Bronchial epithelial cell (primary cell): ENCODE data around the gene TRIM56. TPM values are rescaled to one million over a fixed set of nuclear protein-coding genes. Genes with fewer than 3 reads are reported as not detected.

Source experiments
- DNase-seq: peaks from one replicate; pipeline ENCODE4 v3.0.0-alpha.2; 2010; ENCODE audit warnings: low read depth
- FAIRE-seq: peaks from 2 replicates; lab custom pipeline; 2011; peaks lifted over from hg19 to GRCh38; lab: Jason Lieb, UNC
- H3K27me3 ChIP-seq: 2 replicates; pipeline ENCODE4 v1.5.1; 2011; ENCODE audit warnings: low read length; ENCODE audit not compliant: control insufficient read depth, insufficient read depth
- H3K36me3 ChIP-seq: 2 replicates; pipeline ENCODE4 v1.5.1; 2011; ENCODE audit warnings: low read length; ENCODE audit not compliant: control insufficient read depth, insufficient read depth
- H3K4me3 ChIP-seq: 2 replicates; pipeline ENCODE4 v1.5.1; 2011; ENCODE audit warnings: mild to moderate bottlenecking, low read depth, low read length, control low read depth
- total RNA-seq: library from RNA; depleted of rRNA; stranded (reverse); fragments of >200 nt; gene quantifications from 2 replicates; pipeline ENCODE4 v1.2.1, GENCODE V29; 2014
- TF ChIP-seq, protein P1 (sequence below): IDR thresholded peaks from 2 replicates; pipeline ENCODE4 v1.5.1; 2011; ENCODE audit warnings: mild to moderate bottlenecking, moderate library complexity, low read length, control low read depth, inconsistent platforms; ENCODE audit not compliant: insufficient read depth, severe bottlenecking

TRIM56 gene
- total RNA-seq, 1 donor from 2014 or later: 6.6 TPM

DNA sequence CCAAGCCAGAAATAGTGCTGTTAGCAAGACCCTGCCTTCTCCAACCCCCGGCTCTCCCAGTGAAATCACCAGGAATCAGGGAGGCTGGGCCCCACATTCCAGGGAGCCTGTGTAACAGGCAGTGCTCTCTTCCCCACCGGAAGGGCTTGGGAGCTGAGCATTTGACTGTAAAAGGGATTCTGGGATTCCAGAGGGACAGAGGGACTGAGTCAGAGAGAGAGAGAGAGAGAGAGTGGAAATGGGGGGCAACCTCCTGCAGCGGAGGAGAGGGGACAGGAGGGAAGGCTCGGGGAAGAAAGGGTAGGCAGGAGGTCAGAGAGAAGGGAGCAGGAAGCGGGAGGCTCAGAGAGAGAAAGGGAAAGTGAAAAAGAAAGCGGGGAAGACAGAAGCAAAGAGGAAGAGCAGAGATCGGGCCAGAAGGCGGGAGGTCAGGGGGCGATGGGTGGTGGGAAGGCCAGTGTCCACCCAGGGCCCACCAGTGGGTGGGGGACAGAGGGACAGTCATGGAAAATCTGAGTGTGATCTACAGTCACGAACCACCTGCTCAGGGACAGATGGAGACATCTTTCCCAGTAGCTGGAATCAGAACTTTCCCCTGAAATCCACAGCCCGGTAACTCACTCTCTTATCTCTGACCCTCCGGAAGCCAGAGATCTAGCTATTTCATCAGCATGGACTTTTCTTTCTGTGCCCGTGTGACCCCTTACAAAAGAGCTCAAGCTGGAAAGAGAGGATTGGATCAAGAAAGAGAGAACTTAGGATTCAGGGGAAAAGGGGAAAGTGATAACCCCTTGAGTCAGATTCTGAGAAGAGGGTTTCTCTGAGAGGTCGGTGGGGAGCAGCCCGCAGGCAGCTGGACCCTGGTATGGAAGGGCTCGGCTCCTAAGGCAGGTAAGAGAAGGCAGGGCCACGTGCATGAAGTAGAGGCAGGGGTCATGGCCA lies 37.0 kb downstream of the TRIM56 start:
- no peaks in the 10 kb centered on the region for H3K36me3 ChIP-seq
- no peak for FAIRE-seq
- peak; percentile 89 for DNase-seq
- no peaks in the 10 kb centered on the region for H3K27me3 ChIP-seq
- peak overlapping the region; percentile 11 for H3K4me3 ChIP-seq
- TF ChIP-seq, protein P1, sequence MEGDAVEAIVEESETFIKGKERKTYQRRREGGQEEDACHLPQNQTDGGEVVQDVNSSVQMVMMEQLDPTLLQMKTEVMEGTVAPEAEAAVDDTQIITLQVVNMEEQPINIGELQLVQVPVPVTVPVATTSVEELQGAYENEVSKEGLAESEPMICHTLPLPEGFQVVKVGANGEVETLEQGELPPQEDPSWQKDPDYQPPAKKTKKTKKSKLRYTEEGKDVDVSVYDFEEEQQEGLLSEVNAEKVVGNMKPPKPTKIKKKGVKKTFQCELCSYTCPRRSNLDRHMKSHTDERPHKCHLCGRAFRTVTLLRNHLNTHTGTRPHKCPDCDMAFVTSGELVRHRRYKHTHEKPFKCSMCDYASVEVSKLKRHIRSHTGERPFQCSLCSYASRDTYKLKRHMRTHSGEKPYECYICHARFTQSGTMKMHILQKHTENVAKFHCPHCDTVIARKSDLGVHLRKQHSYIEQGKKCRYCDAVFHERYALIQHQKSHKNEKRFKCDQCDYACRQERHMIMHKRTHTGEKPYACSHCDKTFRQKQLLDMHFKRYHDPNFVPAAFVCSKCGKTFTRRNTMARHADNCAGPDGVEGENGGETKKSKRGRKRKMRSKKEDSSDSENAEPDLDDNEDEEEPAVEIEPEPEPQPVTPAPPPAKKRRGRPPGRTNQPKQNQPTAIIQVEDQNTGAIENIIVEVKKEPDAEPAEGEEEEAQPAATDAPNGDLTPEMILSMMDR: no peak

DNA sequence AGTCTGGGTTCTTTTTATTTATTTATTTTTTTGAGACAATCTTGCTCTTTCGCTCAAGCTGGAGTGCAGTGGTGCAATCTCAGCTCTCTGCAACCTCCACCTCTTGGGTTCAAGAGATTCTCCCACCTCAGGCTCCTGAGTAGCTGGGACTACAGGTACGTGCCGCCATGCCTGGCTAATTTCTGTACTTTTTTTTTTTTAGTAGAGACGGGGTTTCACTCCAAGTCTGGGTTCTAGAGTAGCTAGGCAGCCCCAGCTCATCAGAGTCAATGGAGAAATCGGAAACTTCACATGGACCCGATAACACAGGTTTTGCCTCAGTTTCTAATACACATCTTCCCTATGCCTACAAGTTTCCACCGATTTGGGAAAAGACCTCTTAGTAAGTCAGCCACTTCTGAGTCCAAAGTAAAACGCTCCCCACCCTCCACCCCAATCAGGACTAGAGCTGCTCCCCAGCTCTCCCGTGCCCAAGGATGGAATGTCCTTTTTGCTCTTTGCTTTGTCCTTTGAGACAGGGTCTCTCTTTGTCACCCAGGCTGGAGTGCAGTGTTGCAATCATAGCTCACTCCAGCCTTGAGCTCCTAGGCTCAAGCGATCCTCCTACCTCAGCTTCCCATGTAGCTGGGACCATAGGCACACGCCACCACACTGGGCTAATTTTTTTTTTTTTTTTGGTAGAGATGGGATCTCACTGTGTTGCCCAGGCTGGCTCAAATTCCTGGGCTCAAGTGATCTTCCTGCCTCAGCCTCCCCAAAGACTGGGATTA lies 37.8 kb downstream of the TRIM56 start:
- TF ChIP-seq, protein P1: no peak
- DNase-seq: no peak
- no peak for FAIRE-seq
- Histone ChIP-seq H3K36me3 (peaks cover 2% of the 10 kb centered on the region), H3K4me3 (no peak overlapping the region), H3K27me3 (no peaks in the 10 kb centered on the region)

GRCh38 chr7:101123703-101124068 lies 38.4 kb downstream of the TRIM56 start:
- peaks cover 4% of the 10 kb centered on the region for H3K36me3 ChIP-seq
- no peaks in the 10 kb centered on the region for H3K27me3 ChIP-seq
- DNase-seq (no peak), FAIRE-seq (no peak)
- H3K4me3 ChIP-seq: no peak overlapping the region
- TF ChIP-seq, protein P1: no peak

- no peak overlapping the region for H3K4me3 ChIP-seq
Measured at GRCh38 chr7:101124376-101125056, 39.2 kb downstream of the TRIM56 start.

GRCh38 chr7:101125989-101126650 lies 40.8 kb downstream of the TRIM56 start:
- peak; percentile 88 for DNase-seq
- no peak for FAIRE-seq
- Histone ChIP-seq H3K36me3 (peaks cover 19% of the 10 kb centered on the region), H3K4me3 (no peak overlapping the region), H3K27me3 (no peaks in the 10 kb centered on the region)
- TF ChIP-seq, protein P1: no peak

More at GRCh38 chr7:101124376-101125056, 39.2 kb downstream of the TRIM56 start:
- TF ChIP-seq, protein P1: no peak
- DNase-seq: peak; percentile 80
- no peaks in the 10 kb centered on the region for H3K27me3 ChIP-seq
- FAIRE-seq: no peak
- H3K36me3 ChIP-seq: peaks cover 8% of the 10 kb centered on the region
